Neuronal stem cell (in vitro differentiated cells): Measurements from ENCODE around the gene ODAD2.

ENCODE experiments used
- DNase-seq: peaks from one replicate; pipeline ENCODE4 v3.0.0-alpha.2; 2013; ENCODE audit warnings: low spot score
- H2AFZ ChIP-seq: one replicate; pipeline ENCODE4 v1.6.1; 2013; ENCODE audit warnings: mild to moderate bottlenecking, low read length, inconsistent platforms
- H2AK5ac ChIP-seq: 2 replicates; pipeline ENCODE4 v1.6.1; 2013; ENCODE audit warnings: low read depth, mild to moderate bottlenecking, inconsistent platforms, low read length, moderate library complexity, mixed read lengths
- H2BK120ac ChIP-seq: 2 replicates; pipeline ENCODE4 v1.6.1; 2013; ENCODE audit warnings: low read depth, mild to moderate bottlenecking, inconsistent platforms, low read length, moderate library complexity, mixed read lengths
- H2BK12ac ChIP-seq: one replicate; pipeline ENCODE4 v1.6.1; 2013; ENCODE audit warnings: low read length, inconsistent platforms
- H2BK15ac ChIP-seq: 2 replicates; pipeline ENCODE4 v1.6.1; 2013; ENCODE audit warnings: mild to moderate bottlenecking, low read length, inconsistent platforms, mixed read lengths
- H2BK5ac ChIP-seq: one replicate; pipeline ENCODE4 v1.6.1; 2013; ENCODE audit warnings: inconsistent platforms, mild to moderate bottlenecking, low read length, moderate library complexity
- H3K14ac ChIP-seq: one replicate; pipeline ENCODE4 v1.6.1; 2013; ENCODE audit warnings: low read length, inconsistent platforms
- H3K18ac ChIP-seq: 2 replicates; pipeline ENCODE4 v1.6.1; 2013; ENCODE audit warnings: low read length, inconsistent platforms
- H3K23ac ChIP-seq: 2 replicates; pipeline ENCODE4 v1.6.1; 2013; ENCODE audit warnings: low read depth, mild to moderate bottlenecking, mixed read lengths, low read length, inconsistent platforms; ENCODE audit not compliant: poor library complexity
- H3K27ac ChIP-seq: replicated peaks from 3 replicates; pipeline ENCODE4 v1.5.1; 2013; ENCODE audit warnings: low read length, inconsistent platforms
- H3K27me3 ChIP-seq, 3 experiments: 2 replicates each; pipeline ENCODE4 v1.6.1; 2013; ENCODE audit warnings: low read length in 3 of 3, mild to moderate bottlenecking in 2 of 3, inconsistent platforms in 1 of 3, low read depth in 1 of 3, mixed read lengths in 1 of 3, moderate library complexity in 1 of 3; ENCODE audit not compliant: control insufficient read depth in 3 of 3, insufficient read depth in 3 of 3
- H3K36me3 ChIP-seq, 2 donors: replicated peaks in 1 of 2; 2 replicates each; pipeline ENCODE4 v1.6.1; 2013; ENCODE audit warnings: low read length in 2 of 2; ENCODE audit not compliant: control insufficient read depth in 2 of 2, insufficient read depth in 2 of 2
- H3K4ac ChIP-seq: 2 replicates; pipeline ENCODE4 v1.6.1; 2013; ENCODE audit warnings: inconsistent platforms, mild to moderate bottlenecking, low read length, moderate library complexity
- H3K4me1 ChIP-seq, 2 donors: 1 replicate in 1 of 2; 2 replicates in 1 of 2; pipeline ENCODE4 v1.6.1; 2013; ENCODE audit warnings: low read length in 2 of 2, low read depth in 1 of 2; ENCODE audit not compliant: control insufficient read depth in 2 of 2, insufficient read depth in 1 of 2
- H3K4me2 ChIP-seq: one replicate; pipeline ENCODE4 v1.6.1; 2013; ENCODE audit warnings: mild to moderate bottlenecking, low read length, inconsistent platforms; ENCODE audit not compliant: insufficient read depth, poor library complexity, severe bottlenecking
- H3K4me3 ChIP-seq, 2 donors: 2 replicates each; pipeline ENCODE4 v1.5.1; 2013; ENCODE audit warnings: low read length in 2 of 2, mild to moderate bottlenecking in 2 of 2, inconsistent platforms in 1 of 2, moderate library complexity in 1 of 2
- H3K79me1 ChIP-seq: one replicate; pipeline ENCODE4 v1.6.1; 2013; ENCODE audit warnings: low read depth, mild to moderate bottlenecking, inconsistent platforms, low read length, moderate library complexity
- H3K9ac ChIP-seq: one replicate; pipeline ENCODE4 v1.6.1; 2013; ENCODE audit warnings: mild to moderate bottlenecking, low read depth, low read length, inconsistent platforms; ENCODE audit not compliant: poor library complexity
- H3K9me3 ChIP-seq, 2 donors: replicated peaks in 1 of 2; 2 replicates each; pipeline versions ENCODE3 to v1.6.1; 2013; ENCODE audit warnings: low read length in 2 of 2, mild to moderate bottlenecking in 2 of 2, inconsistent platforms in 1 of 2, low read depth in 1 of 2, mixed read lengths in 1 of 2, moderate library complexity in 1 of 2; ENCODE audit not compliant: control insufficient read depth in 2 of 2, insufficient read depth in 1 of 2
- H4K8ac ChIP-seq: one replicate; pipeline ENCODE4 v1.6.1; 2013; ENCODE audit warnings: low read depth, mild to moderate bottlenecking, inconsistent platforms, low read length, moderate library complexity
- H4K91ac ChIP-seq: one replicate; pipeline ENCODE4 v1.6.1; 2013; ENCODE audit warnings: low read length, low read depth, mild to moderate bottlenecking, inconsistent platforms; ENCODE audit not compliant: poor library complexity
- WGBS, 2 donors: extraction: QIAGEN DNeasy Blood & Tissue Kit; methylation state at CpG; one replicate each; pipeline ENCODE4 v1.1.7; 2013; ENCODE audit warnings: missing lambda C conversion rate in 2 of 2, mixed read lengths in 1 of 2; ENCODE audit not compliant: insufficient read length in 2 of 2, insufficient replicate concordance in 1 of 2; ENCODE audit errors: extremely low coverage in 2 of 2; 5-methylcytosine and 5-hydroxymethylcytosine counted together

The ODAD2 gene

GRCh38 chr10:27914888-27915287, 84.0 kb downstream of the ODAD2 start:
- H3K27ac ChIP-seq, result no peak overlapping the region
- no CpG with 5 or more reads among the region's 3 CpGs for WGBS, 2 donors
- no peak overlapping the region for H2BK12ac ChIP-seq
- no peak overlapping the region for H2BK120ac ChIP-seq
- H3K4me2 ChIP-seq, result no peak overlapping the region
- no peaks in the 10 kb centered on the region for H3K79me1 ChIP-seq
- no peak overlapping the region for H2AK5ac ChIP-seq
- no peak overlapping the region for H3K4me3 ChIP-seq
- H2AFZ ChIP-seq, result no peak overlapping the region
- no peak overlapping the region for H4K91ac ChIP-seq
- no peaks in the 10 kb centered on the region for H3K36me3 ChIP-seq
- H3K4me1 ChIP-seq, result peaks cover 2 to 6% of the 10 kb centered on the region in 2 donors
- H3K9me3 ChIP-seq, result no peaks in the 10 kb centered on the region
- H3K18ac ChIP-seq, result no peak overlapping the region
- no peak overlapping the region for H4K8ac ChIP-seq
- no peak overlapping the region for H2BK5ac ChIP-seq
- DNase-seq, result no peak
- H3K27me3 ChIP-seq, result no peaks in the 10 kb centered on the region
- H3K4ac ChIP-seq, result no peak overlapping the region
- H3K23ac ChIP-seq, result no peak overlapping the region
- H3K9ac ChIP-seq, result no peak overlapping the region
- no peak overlapping the region for H2BK15ac ChIP-seq
- H3K14ac ChIP-seq, result no peak overlapping the region

GRCh38 chr10:27912231-27912630, 86.6 kb downstream of the ODAD2 start:
- Histone ChIP-seq H3K36me3 (no peaks in the 10 kb centered on the region), H3K9ac (no peak overlapping the region), H3K4me2 (no peak overlapping the region), H3K14ac (no peak overlapping the region), H2AK5ac (no peak overlapping the region), H2BK120ac (no peak overlapping the region), H2BK12ac (no peak overlapping the region), H2AFZ (no peak overlapping the region), H3K23ac (no peak overlapping the region), H3K27me3 (no peaks in the 10 kb centered on the region), H3K27ac (no peak overlapping the region), H3K4ac (no peak overlapping the region), H3K4me3 (no peak overlapping the region), H3K4me1 (peaks cover 2 to 6% of the 10 kb centered on the region in 2 donors), H4K8ac (no peak overlapping the region), H3K18ac (no peak overlapping the region), H3K79me1 (no peaks in the 10 kb centered on the region), H2BK15ac (no peak overlapping the region), H2BK5ac (no peak overlapping the region), H3K9me3 (no peaks in the 10 kb centered on the region), H4K91ac (no peak overlapping the region)
- no CpG with 5 or more reads among the region's 3 CpGs for WGBS, 2 donors
- no peak for DNase-seq

DNA sequence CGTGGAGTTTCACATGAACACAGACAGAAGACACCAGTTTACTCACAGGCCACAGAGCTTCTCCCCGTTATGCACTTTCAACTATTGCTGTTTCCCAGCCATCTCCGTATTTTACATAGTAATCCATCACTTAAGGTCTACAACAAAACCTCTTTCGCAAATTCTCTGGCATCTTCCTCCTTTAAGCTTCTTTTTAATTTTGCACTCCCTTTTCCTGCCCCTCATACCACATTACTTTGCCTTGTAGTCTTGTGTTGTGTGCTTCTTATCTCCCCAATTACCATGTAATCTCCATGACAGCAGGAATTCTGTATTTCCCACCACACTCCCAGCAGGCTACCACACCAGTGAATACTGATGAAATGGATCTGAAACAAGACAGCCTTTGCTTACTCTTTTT, 87.3 kb downstream of the ODAD2 start:
- Histone ChIP-seq H2BK15ac (no peak overlapping the region), H3K36me3 (no peaks in the 10 kb centered on the region), H3K9me3 (no peaks in the 10 kb centered on the region), H3K4me3 (no peak overlapping the region), H3K27ac (no peak overlapping the region), H4K91ac (no peak overlapping the region), H2AK5ac (no peak overlapping the region), H3K4me1 (peaks cover 2 to 6% of the 10 kb centered on the region in 2 donors), H3K9ac (no peak overlapping the region), H3K18ac (no peak overlapping the region), H3K79me1 (no peaks in the 10 kb centered on the region), H2BK12ac (no peak overlapping the region), H3K4ac (no peak overlapping the region), H2BK120ac (no peak overlapping the region), H3K27me3 (no peaks in the 10 kb centered on the region), H3K23ac (no peak overlapping the region), H3K4me2 (no peak overlapping the region), H2AFZ (no peak overlapping the region), H4K8ac (no peak overlapping the region), H2BK5ac (no peak overlapping the region), H3K14ac (no peak overlapping the region)
- no peak for DNase-seq
- no CpG with 5 or more reads among the region's 4 CpGs for WGBS, 2 donors

- Histone ChIP-seq H3K27me3 (no peaks in the 10 kb centered on the region), H2BK12ac (no peak overlapping the region), H3K18ac (no peak overlapping the region), H3K36me3 (no peaks in the 10 kb centered on the region), H3K27ac (no peak overlapping the region), H4K91ac (no peak overlapping the region), H2AFZ (no peak overlapping the region), H3K79me1 (no peaks in the 10 kb centered on the region), H3K4ac (no peak overlapping the region), H2BK15ac (no peak overlapping the region), H3K4me1 (peaks cover 2 to 6% of the 10 kb centered on the region in 2 donors), H4K8ac (no peak overlapping the region), H2BK5ac (no peak overlapping the region), H3K9me3 (no peaks in the 10 kb centered on the region), H3K9ac (no peak overlapping the region), H3K4me3 (no peak overlapping the region), H3K4me2 (no peak overlapping the region), H3K23ac (no peak overlapping the region), H2AK5ac (no peak overlapping the region), H2BK120ac (no peak overlapping the region), H3K14ac (no peak overlapping the region)
- no peak for DNase-seq
- WGBS, 2 donors, result no CpG with 5 or more reads among the region's 9 CpGs
These were observed 87.9 kb downstream of the ODAD2 start for GRCh38 chr10:27911011-27911410.
